Colonic mucosa (tissue), 4 donors: ENCODE results near the gene TRO. TPM values are rescaled to one million over a fixed set of nuclear protein-coding genes. Genes with fewer than 3 reads are reported as not detected.

Experiments
- DNase-seq: peaks from one replicate; pipeline ENCODE4 v3.0.0-alpha.2; 2020
- H3K27ac ChIP-seq: fragments of 200-600 bp; one replicate; pipeline ENCODE4 v1.8.0; 2021
- H3K27me3 ChIP-seq: fragments of 200-600 bp; one replicate; pipeline ENCODE4 v1.8.0; 2021
- H3K36me3 ChIP-seq: fragments of 200-600 bp; one replicate; pipeline ENCODE4 v1.8.0; 2021
- H3K4me1 ChIP-seq: fragments of 200-600 bp; one replicate; pipeline ENCODE4 v1.8.0; 2021; ENCODE audit warnings: mild to moderate bottlenecking
- H3K4me3 ChIP-seq: fragments of 200-600 bp; one replicate; pipeline ENCODE4 v1.8.0; 2021
- H3K9ac ChIP-seq, 2 donors: one replicate each; pipeline ENCODE4 v1.7.0; 2013; ENCODE audit warnings: control low read depth in 2 of 2, low read depth in 2 of 2, low read length in 2 of 2
- H3K9me3 ChIP-seq: fragments of 200-600 bp; one replicate; pipeline ENCODE4 v1.8.0; 2021
- intact Hi-C: fragments of 100-400 bp; cut with DNase I; formaldehyde crosslinking; loops from one replicate; pipeline ENCODE4 v1.14.1; 2022
- total RNA-seq, 2 donors: library from RNA; stranded (reverse); fragmentation: NEBNext Ultra II Directional in 1 of 2; extraction: Animal tissue kit (Norgen Biotek cat#: 25700) in 1 of 2; gene quantifications; one replicate each; pipeline ENCODE4 v1.2.1, GENCODE V29; 2021
- TF ChIP-seq, protein P1 (sequence below): fragments of 200-600 bp; IDR thresholded peaks from one replicate; pipeline ENCODE4 v1.8.0; 2022; ENCODE audit warnings: antibody characterized with exemption, mild to moderate bottlenecking
- donor health status: healthy.
- donor health status: DM: no; HTN: no; CAD: no.
- donor health status: DM: no; HTN: no; CAD: no.

Gene TRO
- total RNA-seq, 2 donors from 2014 or later = 1.1 to 1.6 TPM

DNA sequence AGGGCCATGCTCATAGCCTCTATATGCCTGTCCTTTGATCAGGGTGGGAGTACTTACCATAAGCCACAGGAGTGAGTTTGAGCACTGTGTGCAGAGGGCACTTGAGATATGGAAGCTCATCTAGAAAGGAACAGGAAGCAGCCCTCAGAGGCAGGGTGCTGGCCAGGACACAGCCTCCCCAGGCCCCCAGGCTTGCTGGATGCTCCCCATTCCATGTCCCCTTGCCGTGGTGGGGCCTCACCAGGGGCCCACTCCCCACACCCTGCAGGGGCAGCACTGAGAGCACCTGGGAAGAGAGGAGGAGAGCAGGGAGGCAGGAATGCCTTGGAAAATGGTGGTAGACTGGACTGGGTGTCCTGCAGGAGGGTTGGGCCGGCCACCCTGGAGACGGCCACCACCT lies 14.3 kb downstream of the TRO start:
- no peak overlapping the region for H3K4me3 ChIP-seq
- H3K36me3 ChIP-seq = no peaks in the 10 kb centered on the region
- no peaks in the 10 kb centered on the region for H3K4me1 ChIP-seq
- TF ChIP-seq, protein P1, sequence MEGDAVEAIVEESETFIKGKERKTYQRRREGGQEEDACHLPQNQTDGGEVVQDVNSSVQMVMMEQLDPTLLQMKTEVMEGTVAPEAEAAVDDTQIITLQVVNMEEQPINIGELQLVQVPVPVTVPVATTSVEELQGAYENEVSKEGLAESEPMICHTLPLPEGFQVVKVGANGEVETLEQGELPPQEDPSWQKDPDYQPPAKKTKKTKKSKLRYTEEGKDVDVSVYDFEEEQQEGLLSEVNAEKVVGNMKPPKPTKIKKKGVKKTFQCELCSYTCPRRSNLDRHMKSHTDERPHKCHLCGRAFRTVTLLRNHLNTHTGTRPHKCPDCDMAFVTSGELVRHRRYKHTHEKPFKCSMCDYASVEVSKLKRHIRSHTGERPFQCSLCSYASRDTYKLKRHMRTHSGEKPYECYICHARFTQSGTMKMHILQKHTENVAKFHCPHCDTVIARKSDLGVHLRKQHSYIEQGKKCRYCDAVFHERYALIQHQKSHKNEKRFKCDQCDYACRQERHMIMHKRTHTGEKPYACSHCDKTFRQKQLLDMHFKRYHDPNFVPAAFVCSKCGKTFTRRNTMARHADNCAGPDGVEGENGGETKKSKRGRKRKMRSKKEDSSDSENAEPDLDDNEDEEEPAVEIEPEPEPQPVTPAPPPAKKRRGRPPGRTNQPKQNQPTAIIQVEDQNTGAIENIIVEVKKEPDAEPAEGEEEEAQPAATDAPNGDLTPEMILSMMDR = no peak
- H3K27me3 ChIP-seq = no peaks in the 10 kb centered on the region
- no peak overlapping the region for H3K9ac ChIP-seq
- H3K9me3 ChIP-seq = no peaks in the 10 kb centered on the region
- intact Hi-C loops = no loop called here
- no peak overlapping the region for H3K27ac ChIP-seq
- no peak for DNase-seq

DNA sequence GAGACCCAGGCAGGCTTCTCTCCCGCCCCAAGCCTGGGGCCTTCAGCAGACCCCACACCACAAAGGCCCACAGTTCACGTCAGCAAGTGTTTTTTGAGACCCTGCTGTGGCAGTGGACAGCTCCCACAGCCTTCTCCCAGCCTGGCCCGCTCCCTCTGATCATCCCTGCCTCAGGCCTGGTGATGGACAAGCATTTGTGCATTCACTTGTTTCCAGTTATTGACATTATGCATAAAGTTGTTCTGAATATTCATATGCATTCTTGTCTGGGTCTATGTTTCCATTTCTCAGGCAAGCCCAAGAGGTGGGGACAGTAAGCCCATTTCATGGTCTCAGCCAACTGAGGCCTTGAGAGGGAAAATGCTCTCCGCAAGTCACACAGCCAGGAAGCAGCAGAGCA lies 14.7 kb downstream of the TRO start:
- no peaks in the 10 kb centered on the region for H3K4me1 ChIP-seq
- H3K9me3 ChIP-seq = no peaks in the 10 kb centered on the region
- no peak overlapping the region for H3K4me3 ChIP-seq
- no peak overlapping the region for H3K27ac ChIP-seq
- H3K36me3 ChIP-seq = no peaks in the 10 kb centered on the region
- no peaks in the 10 kb centered on the region for H3K27me3 ChIP-seq
- H3K9ac ChIP-seq = no peak overlapping the region
- TF ChIP-seq, protein P1 = no peak
- DNase-seq = no peak
- intact Hi-C loops = no loop called here

DNA sequence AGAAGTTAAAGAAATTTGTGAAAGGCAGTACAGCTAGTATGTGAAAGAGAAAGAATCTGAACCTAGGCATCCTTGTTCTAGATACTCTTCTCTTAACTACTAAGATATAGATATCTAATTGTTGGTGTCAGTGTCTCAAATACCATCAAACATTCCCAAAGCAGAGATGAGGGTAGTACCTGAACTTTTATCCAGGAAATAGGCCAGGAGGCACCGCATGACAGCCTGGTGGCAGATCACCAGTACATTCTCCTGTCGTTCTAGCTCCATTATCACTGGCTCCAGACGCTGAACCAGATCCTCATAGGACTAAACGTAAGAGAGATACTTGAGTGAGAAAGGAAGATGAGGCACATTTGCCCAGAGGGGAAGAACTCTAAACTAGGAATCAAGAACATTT lies 16.8 kb downstream of the TRO start:
- H3K9me3 ChIP-seq = no peaks in the 10 kb centered on the region
- DNase-seq = no peak
- no peak overlapping the region for H3K4me3 ChIP-seq
- intact Hi-C loops = no loop called here
- no peak overlapping the region for H3K9ac ChIP-seq
- H3K36me3 ChIP-seq = no peaks in the 10 kb centered on the region
- H3K4me1 ChIP-seq = no peaks in the 10 kb centered on the region
- no peaks in the 10 kb centered on the region for H3K27me3 ChIP-seq
- TF ChIP-seq, protein P1 = no peak
- no peak overlapping the region for H3K27ac ChIP-seq

DNA sequence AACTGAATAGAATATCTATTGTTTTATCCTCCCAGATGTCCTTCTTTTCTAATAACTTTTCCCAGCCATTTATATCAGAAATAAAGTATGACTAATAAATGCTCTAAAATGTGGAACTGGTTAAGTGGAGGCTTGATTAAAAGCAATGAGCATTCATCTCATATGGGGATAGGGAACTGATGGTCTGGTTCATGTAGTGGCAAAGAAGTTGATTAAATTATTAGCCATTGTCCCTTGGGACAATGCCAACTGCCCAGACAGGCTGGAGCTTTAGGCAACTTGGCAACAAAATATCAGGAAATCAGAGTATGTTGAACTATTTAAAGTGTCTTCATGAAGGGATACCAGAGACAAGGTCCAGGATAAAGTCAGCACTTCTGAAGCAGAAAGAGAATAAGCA lies 24.2 kb downstream of the TRO start:
- Histone ChIP-seq H3K9me3 (no peaks in the 10 kb centered on the region), H3K9ac (no peak overlapping the region), H3K4me1 (no peaks in the 10 kb centered on the region), H3K27ac (no peak overlapping the region), H3K36me3 (no peaks in the 10 kb centered on the region), H3K27me3 (no peaks in the 10 kb centered on the region), H3K4me3 (no peak overlapping the region)
- intact Hi-C loops = no loop called here
- TF ChIP-seq, protein P1 = no peak
- DNase-seq = no peak

DNA sequence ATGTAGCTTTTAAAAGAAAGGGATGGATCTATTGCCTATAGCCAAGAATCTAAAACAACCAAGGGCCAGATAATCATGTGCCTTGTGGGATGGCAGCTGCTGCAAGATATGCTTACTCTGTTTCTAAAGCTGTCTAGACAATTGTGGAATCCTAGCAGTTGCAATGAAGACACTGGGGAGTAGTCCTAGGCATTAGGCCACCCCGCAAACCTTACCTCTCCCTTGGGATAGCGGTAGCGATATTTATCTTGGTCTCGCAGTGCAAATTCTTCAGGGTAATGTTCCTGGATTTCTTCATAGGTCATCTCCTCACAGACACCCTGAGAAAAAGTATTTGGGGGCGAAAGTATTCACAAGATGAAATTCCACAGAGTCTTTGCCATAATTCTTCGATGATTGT lies 24.6 kb downstream of the TRO start:
- Histone ChIP-seq H3K9me3 (no peaks in the 10 kb centered on the region), H3K4me3 (no peak overlapping the region), H3K9ac (no peak overlapping the region), H3K27ac (no peak overlapping the region), H3K27me3 (no peaks in the 10 kb centered on the region), H3K4me1 (no peaks in the 10 kb centered on the region), H3K36me3 (no peaks in the 10 kb centered on the region)
- intact Hi-C loops = no loop called here
- TF ChIP-seq, protein P1 = no peak
- no peak for DNase-seq
